K562 (cell line): ENCODE measurements around the gene ZBTB42. TPM values are rescaled to one million over a fixed set of nuclear protein-coding genes. Genes with fewer than 3 reads are reported as not detected.

Experiments
- ATAC-seq: fragments of 200-7000 bp; cut with Tn5 transposase; 3 replicates; pipeline ENCODE4 v1.9.1; 2020; ENCODE audit warnings: moderate library complexity
- BruUV-seq: library from RNA; stranded (reverse); fragments of 400-500 nt; replicated peaks from 2 replicates; lab custom pipeline; 2021; lab: Mats Ljungman, UMichigan
- CTCF ChIA-PET: fragments of 300-600 bp; formaldehyde crosslinking; extraction: SDS; loops from one replicate; lab custom pipeline; 2021; ENCODE audit warnings: low intra/inter-chr PET ratio; lab: Yijun Ruan, JAX
- POLR2A ChIA-PET: fragments of 300-600, 350-650 bp; sonication (Branson Sonifier 250); formaldehyde crosslinking; extraction: SDS; loops from one replicate; lab custom pipeline; 2021; ENCODE audit warnings: antibody characterized with exemption, inconsistent platforms; lab: Yijun Ruan, JAX
- DNase-seq, 4 experiments: peaks; one replicate each; pipeline versions ENCODE4 v3.0.0 to v3.0.0-alpha.2; 2011 to 2018; ENCODE audit warnings: low spot score in 3 of 4, mixed read lengths in 3 of 4; ENCODE audit errors: extremely low read depth in 1 of 4
- FAIRE-seq: peaks from 2 replicates; lab custom pipeline; 2011; peaks lifted over from hg19 to GRCh38; lab: Jason Lieb, UNC
- H2AFZ ChIP-seq: 2 replicates; pipeline ENCODE4 v1.6.0; 2011; ENCODE audit warnings: low read depth, low read length, control low read depth, inconsistent platforms
- H3K27ac ChIP-seq: fragments of 200-600 bp; 3 replicates; pipeline ENCODE4 v1.8.0; 2011; ENCODE audit warnings: low read depth, mild to moderate bottlenecking, control low read depth, inconsistent platforms, low read length, moderate library complexity, mixed read lengths; ENCODE audit errors: extremely low read depth
- H3K27me3 ChIP-seq, 2 experiments: fragments of 300-600 bp in 1 of 2; 2 replicates in 1 of 2; 3 replicates in 1 of 2; pipeline versions ENCODE4 v1.6.0 to v1.8.0; 2011; ENCODE audit warnings: inconsistent platforms in 2 of 2, low read length in 2 of 2, mild to moderate bottlenecking in 1 of 2, mixed read lengths in 1 of 2, moderate library complexity in 1 of 2; ENCODE audit not compliant: control insufficient read depth in 2 of 2, insufficient read depth in 2 of 2
- H3K36me3 ChIP-seq: fragments of 300-600 bp; 3 replicates; pipeline ENCODE4 v1.8.0; 2011; ENCODE audit warnings: mild to moderate bottlenecking, low read length, inconsistent platforms; ENCODE audit not compliant: control insufficient read depth, insufficient read depth
- H3K4me1 ChIP-seq, 2 experiments: fragments of 200-600 bp in 1 of 2; replicated peaks in 1 of 2; 2 replicates in 1 of 2; 3 replicates in 1 of 2; pipeline versions ENCODE4 v1.5.1 to v1.8.0; 2011; ENCODE audit warnings: inconsistent platforms in 2 of 2, low read length in 2 of 2, mild to moderate bottlenecking in 1 of 2, mixed read lengths in 1 of 2, moderate library complexity in 1 of 2; ENCODE audit not compliant: control insufficient read depth in 2 of 2, insufficient read depth in 2 of 2
- H3K4me2 ChIP-seq: 2 replicates; pipeline ENCODE4 v1.6.1; 2011; ENCODE audit warnings: low read length, control low read depth, inconsistent platforms, mixed read lengths; ENCODE audit not compliant: insufficient read depth
- H3K4me3 ChIP-seq: fragments of 200-600 bp; sonication (generic), shearing (Covaris generic); 2 replicates; pipeline ENCODE4 v1.5.1; 2016; ENCODE audit warnings: control low read depth, inconsistent platforms
- H3K79me2 ChIP-seq: fragments of 200-600 bp; 3 replicates; pipeline ENCODE4 v1.8.0; 2011; ENCODE audit warnings: low read length, inconsistent platforms; ENCODE audit not compliant: control insufficient read depth, insufficient read depth
- H3K9ac ChIP-seq, 2 experiments: 2 replicates each; pipeline versions ENCODE4 v1.6.0 to v1.6.1; 2011; ENCODE audit warnings: low read depth in 2 of 2, low read length in 2 of 2, control low read depth in 1 of 2, inconsistent platforms in 1 of 2, mild to moderate bottlenecking in 1 of 2, mixed read lengths in 1 of 2; ENCODE audit not compliant: insufficient read depth in 1 of 2
- H3K9me1 ChIP-seq: one replicate; pipeline ENCODE4 v1.6.0; 2011; ENCODE audit warnings: inconsistent platforms, mild to moderate bottlenecking, low read length, moderate library complexity; ENCODE audit not compliant: control insufficient read depth, insufficient read depth
- H3K9me3 ChIP-seq: replicated peaks from 2 replicates; pipeline ENCODE4 v1.5.1; 2011; ENCODE audit warnings: low read depth, low read length, inconsistent platforms; ENCODE audit not compliant: control insufficient read depth, insufficient read depth
- H4K20me1 ChIP-seq: replicated peaks from 2 replicates; pipeline ENCODE4 v1.6.1; 2011; ENCODE audit warnings: low read length, inconsistent platforms, mixed read lengths; ENCODE audit not compliant: control insufficient read depth, insufficient read depth
- ERF ChIP-seq: fragments of 450-650 bp; formaldehyde crosslinking; IDR thresholded peaks from 2 replicates; pipeline ENCODE4 v1.4.0; 2020; ENCODE audit warnings: mild to moderate bottlenecking, mixed read lengths
- ETV6 ChIP-seq, 3 experiments: fragments of 150-350 bp in 1 of 3; sonication (generic) in 1 of 3; formaldehyde crosslinking in 1 of 3; IDR thresholded peaks; 2 replicates each; pipeline versions ENCODE4 v1.6.1 to v1.8.0; 2014 to 2022; ENCODE audit warnings: borderline replicate concordance in 2 of 3, low read depth in 2 of 3, antibody characterized with exemption in 1 of 3, low read length in 1 of 3, mild to moderate bottlenecking in 1 of 3, missing genetic modification reagents in 1 of 3
- FOXA1 ChIP-seq: fragments of 450-650 bp; IDR thresholded peaks from 2 replicates; pipeline ENCODE4 v1.6.1; 2016; ENCODE audit warnings: mild to moderate bottlenecking, borderline replicate concordance
- GABPB2 ChIP-seq: fragments of 250-450 bp; sonication (Bioruptor Pico); conservative IDR thresholded peaks from 2 replicates; pipeline ENCODE4 v1.5.1; 2021; ENCODE audit warnings: mild to moderate bottlenecking
- KDM1A ChIP-seq, 2 experiments: fragments of 450-650 bp; IDR thresholded peaks; 2 replicates each; pipeline ENCODE4 v1.6.1; 2016; ENCODE audit warnings: mild to moderate bottlenecking in 2 of 2
- PCBP2 ChIP-seq: fragments of 200-400 bp; formaldehyde crosslinking; IDR thresholded peaks from 2 replicates; pipeline ENCODE4 v1.6.1; 2018; ENCODE audit warnings: low read length, low read depth, mild to moderate bottlenecking, moderate library complexity; ENCODE audit not compliant: poor library complexity, severe bottlenecking
- RBM25 ChIP-seq: fragments of 200-400 bp; formaldehyde crosslinking; IDR thresholded peaks from 2 replicates; pipeline ENCODE4 v1.6.1; 2018; ENCODE audit warnings: low read length, low read depth, moderate library complexity; ENCODE audit not compliant: severe bottlenecking
- RBM34 ChIP-seq: fragments of 200-400 bp; formaldehyde crosslinking; IDR thresholded peaks from 2 replicates; pipeline ENCODE4 v1.6.1; 2018; ENCODE audit warnings: low read length, borderline replicate concordance; ENCODE audit not compliant: insufficient read depth
- STAG1 ChIP-seq: sonication (generic); formaldehyde crosslinking; IDR thresholded peaks from 2 replicates; pipeline ENCODE4 v1.5.0; 2020; ENCODE audit warnings: missing genetic modification reagents, borderline replicate concordance
- TARDBP ChIP-seq: fragments of 450-650 bp; IDR thresholded peaks from 2 replicates; pipeline ENCODE4 v1.6.1; 2016
- ZNF444 ChIP-seq: fragments of 250-450 bp; sonication (Bioruptor Pico); IDR thresholded peaks from 2 replicates; pipeline ENCODE4 v1.4.0; 2020; ENCODE audit warnings: mild to moderate bottlenecking, moderate library complexity
- WGBS: fragments of 100-300 bp; shearing (Covaris generic); methylation state at CpG from one replicate; pipeline ENCODE4 v1.1.6; 2016; ENCODE audit warnings: low coverage, mixed read lengths; ENCODE audit not compliant: insufficient coverage; ENCODE audit errors: missing lambda C conversion rate; 5-methylcytosine and 5-hydroxymethylcytosine counted together
- in situ Hi-C: fragments of 300-500 bp; cut with MboI; formaldehyde crosslinking; loops from 4 replicates; pipeline ENCODE4 v1.15.0; 2018; ENCODE audit warnings: inconsistent platforms, mixed read lengths
- intact Hi-C: fragments of 100-400 bp; cut with micrococcal nuclease; formaldehyde crosslinking; loops from 2 replicates; pipeline ENCODE4 v1.14.2; 2022
- polyA plus RNA-seq, 8 experiments: library from polyadenylated mRNA; depleted of rRNA in 4 of 8; stranded (reverse) in 5 of 8; unstranded in 3 of 8; fragments of >200 nt; fragmentation: Nextera tagmentation in 2 of 8; fragmentation: Illumina TruSeq in 1 of 8; extraction: Ambion mirVana in 2 of 8; extraction: Trizol in 1 of 8; gene quantifications; 2 replicates each; pipeline versions ENCODE4 v1.2.1 to v1.2.3, GENCODE V29; 2011 to 2014; ENCODE audit warnings: inconsistent platforms in 1 of 8, missing spikeins in 1 of 8
- total RNA-seq, 7 experiments: library from RNA; depleted of rRNA in 6 of 7; stranded (reverse); fragments of >200 nt in 6 of 7; fragmentation: Illumina TruSeq in 2 of 7; extraction: Trizol in 2 of 7; gene quantifications; 2 replicates each; pipeline versions ENCODE4 v1.2.1 to v1.2.3, GENCODE V29; 2011 to 2021; ENCODE audit warnings: low replicate concordance in 1 of 7
- TF ChIP-seq, protein P1 (sequence below), 3 experiments: fragments of 200-800 bp in 1 of 3; sonication (Bioruptor generic) in 1 of 3; sonication (generic) in 1 of 3; formaldehyde crosslinking in 1 of 3; IDR thresholded peaks; 2 replicates each; pipeline versions ENCODE4 v1.6.1 to v1.8.0; 2016 to 2022; ENCODE audit warnings: mild to moderate bottlenecking in 2 of 3, missing compliant biosample characterization in 2 of 3, missing genetic modification characterization in 2 of 3, missing genetic modification reagents in 1 of 3
- TF ChIP-seq, protein P2 (sequence below): fragments of 450-650 bp; formaldehyde crosslinking; conservative IDR thresholded peaks from 2 replicates; pipeline ENCODE4 v1.4.0; 2022; ENCODE audit warnings: mild to moderate bottlenecking, missing genetic modification characterization
- TF ChIP-seq, protein P3 (sequence below), 2 experiments: fragments of 450-650 bp; conservative IDR thresholded peaks; 2 replicates each; pipeline ENCODE4 v1.6.1; 2017; ENCODE audit warnings: mild to moderate bottlenecking in 2 of 2, moderate library complexity in 2 of 2

ZBTB42 gene
- total and polyA plus RNA-seq, 9 of the 15 experiments (the other 6 are each of a cell fraction or from before 2014, with no cell fraction given) = 0.03 to 8.5 (median 2.4) TPM

DNA sequence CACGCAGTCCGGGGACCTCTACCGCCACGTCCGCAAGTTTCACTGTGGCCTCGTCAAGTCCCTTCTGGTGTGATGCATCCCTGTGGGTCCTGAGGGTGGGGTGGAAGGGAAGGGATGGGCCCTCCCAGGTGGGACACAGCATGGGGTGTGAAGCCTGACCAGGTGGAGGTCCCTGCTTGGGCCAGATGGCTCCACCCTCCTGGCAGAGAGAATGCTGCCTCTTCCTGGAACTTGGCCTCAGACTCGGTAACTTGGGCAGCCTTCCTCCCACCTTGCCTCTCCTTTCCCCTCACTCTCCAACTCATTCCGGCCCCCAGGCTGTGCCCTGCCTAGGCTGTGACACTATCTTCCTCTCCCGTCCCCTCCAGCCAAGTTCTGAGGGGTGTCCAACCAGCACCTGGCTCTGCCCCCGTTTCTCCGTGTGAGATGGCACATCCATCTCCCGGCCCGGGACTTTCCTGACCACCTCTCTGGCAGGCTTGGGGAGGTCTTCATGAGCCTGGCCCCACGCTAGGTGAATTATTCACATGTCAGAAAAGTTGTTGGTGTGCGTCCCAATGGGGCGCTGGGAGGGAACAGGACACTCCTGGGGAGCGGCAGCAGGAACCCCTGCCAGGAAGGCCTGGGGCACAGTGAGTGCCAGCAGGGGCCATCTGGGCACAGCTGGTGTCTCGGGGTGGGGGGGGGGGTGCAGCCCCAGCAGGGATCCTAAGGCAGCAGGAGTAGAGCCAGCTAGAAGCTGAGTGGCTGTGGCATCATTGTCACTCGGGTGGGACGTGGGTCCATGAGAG is 1.7 kb downstream of the ZBTB42 start:
- intact Hi-C loops (no loop called here), in situ Hi-C loops (no loop called here)
- peaks cover 28% of the 10 kb centered on the region for H3K79me2 ChIP-seq
- peak overlapping the region in 1 of 2 experiments; percentile 92; a peak in 2 of 4 replicates for H3K9ac ChIP-seq
- DNase-seq (no peak), FAIRE-seq (no peak), ATAC-seq (no peak)
- H3K27ac ChIP-seq = no peak overlapping the region
- no peak overlapping the region for H3K4me3 ChIP-seq
- H3K9me1 ChIP-seq = no peaks in the 10 kb centered on the region
- WGBS = 84% methylated on average over 9 of the region's 20 CpGs
- no TSS peak for BruUV-seq
- H3K36me3 ChIP-seq = peaks cover 6% of the 10 kb centered on the region; the same call in 1 of the 3 replicates
- H3K27me3 ChIP-seq = no peaks in the 10 kb centered on the region
- no peak overlapping the region for H2AFZ ChIP-seq
- ChIA-PET POLR2A (no interaction called here), CTCF (no interaction called here)
- H3K4me2 ChIP-seq = no peak overlapping the region
- H3K9me3 ChIP-seq = no peaks in the 10 kb centered on the region
- H4K20me1 ChIP-seq = no peaks in the 10 kb centered on the region
- H3K4me1 ChIP-seq = peaks cover 55 to 85% of the 10 kb centered on the region in 2 experiments
- TF ChIP-seq TARDBP (no peak), GABPB2 (CRISPR knock-in tag) (no peak), ERF (CRISPR knock-in tag) (no peak), ETV6 (IDR thresholded peaks at IDR 0.05; ENCODE audit: borderline replicate concordance in 1 of 2, low read depth in 2 of 2, low read length in 1 of 2) (no peak), ETV6 (CRISPR knock-in tag; IDR thresholded peaks at IDR 0.05; ENCODE audit: borderline replicate concordance) (no peak), FOXA1 (no peak), ZNF444 (CRISPR knock-in tag) (no peak), RBM34 (no peak), KDM1A (IDR thresholded peaks at IDR 0.05) (no peak), STAG1 (CRISPR knock-in tag) (no peak), PCBP2 (no peak), RBM25 (no peak)
- TF ChIP-seq, protein P1, sequence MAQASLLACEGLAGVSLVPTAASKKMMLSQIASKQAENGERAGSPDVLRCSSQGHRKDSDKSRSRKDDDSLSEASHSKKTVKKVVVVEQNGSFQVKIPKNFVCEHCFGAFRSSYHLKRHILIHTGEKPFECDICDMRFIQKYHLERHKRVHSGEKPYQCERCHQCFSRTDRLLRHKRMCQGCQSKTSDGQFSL (CRISPR knock-in tag; IDR thresholded peaks at IDR 0.05) = no peak
- TF ChIP-seq, protein P1 (tag; IDR thresholded peaks at IDR 0.05) = no peak
- TF ChIP-seq, protein P2, sequence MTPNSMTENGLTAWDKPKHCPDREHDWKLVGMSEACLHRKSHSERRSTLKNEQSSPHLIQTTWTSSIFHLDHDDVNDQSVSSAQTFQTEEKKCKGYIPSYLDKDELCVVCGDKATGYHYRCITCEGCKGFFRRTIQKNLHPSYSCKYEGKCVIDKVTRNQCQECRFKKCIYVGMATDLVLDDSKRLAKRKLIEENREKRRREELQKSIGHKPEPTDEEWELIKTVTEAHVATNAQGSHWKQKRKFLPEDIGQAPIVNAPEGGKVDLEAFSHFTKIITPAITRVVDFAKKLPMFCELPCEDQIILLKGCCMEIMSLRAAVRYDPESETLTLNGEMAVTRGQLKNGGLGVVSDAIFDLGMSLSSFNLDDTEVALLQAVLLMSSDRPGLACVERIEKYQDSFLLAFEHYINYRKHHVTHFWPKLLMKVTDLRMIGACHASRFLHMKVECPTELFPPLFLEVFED (CRISPR knock-in tag) = no peak
- TF ChIP-seq, protein P3, sequence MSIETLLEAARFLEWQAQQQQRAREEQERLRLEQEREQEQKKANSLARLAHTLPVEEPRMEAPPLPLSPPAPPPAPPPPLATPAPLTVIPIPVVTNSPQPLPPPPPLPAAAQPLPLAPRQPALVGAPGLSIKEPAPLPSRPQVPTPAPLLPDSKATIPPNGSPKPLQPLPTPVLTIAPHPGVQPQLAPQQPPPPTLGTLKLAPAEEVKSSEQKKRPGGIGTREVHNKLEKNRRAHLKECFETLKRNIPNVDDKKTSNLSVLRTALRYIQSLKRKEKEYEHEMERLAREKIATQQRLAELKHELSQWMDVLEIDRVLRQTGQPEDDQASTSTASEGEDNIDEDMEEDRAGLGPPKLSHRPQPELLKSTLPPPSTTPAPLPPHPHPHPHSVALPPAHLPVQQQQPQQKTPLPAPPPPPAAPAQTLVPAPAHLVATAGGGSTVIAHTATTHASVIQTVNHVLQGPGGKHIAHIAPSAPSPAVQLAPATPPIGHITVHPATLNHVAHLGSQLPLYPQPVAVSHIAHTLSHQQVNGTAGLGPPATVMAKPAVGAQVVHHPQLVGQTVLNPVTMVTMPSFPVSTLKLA (conservative IDR thresholded peaks at IDR 0.05) = no peak
